ENCODE results near the gene CCND2. TPM values are rescaled to one million over a fixed set of nuclear protein-coding genes. Genes with fewer than 3 reads are reported as not detected.

Gene CCND2
- polyA plus RNA-seq, 3 donors: 3.6 to 6.8 (median 3.9) TPM

- Mint-ChIP-seq H3K27me3 (ENCODE audit: low read depth in 3 of 3) (peaks cover 0 to 2% (median 0%) of the 10 kb centered on the region in 3 donors), H3K4me1 (peaks cover 6% of the 10 kb centered on the region), H3K36me3 (peaks cover 14 to 19% of the 10 kb centered on the region in 2 donors), H3K9me3 (peaks cover 0 to 3% (median 0%) of the 10 kb centered on the region in 7 donors), H3K27ac (peak overlapping the region in 1 of 7 donors; percentile 58), H3K4me3 (no peak overlapping the region)
- no peak overlapping the region for H3K4me3 ChIP-seq (replicated peaks in 1 of 3; ENCODE audit: low read depth in 2 of 3, low read length in 3 of 3)
- H3K9ac ChIP-seq (ENCODE audit: insufficient read depth, low read length, poor library complexity, severe bottlenecking): no peak overlapping the region
- H2AFZ ChIP-seq (ENCODE audit: insufficient read depth, low read depth, low read length, poor library complexity, severe bottlenecking): no peak overlapping the region
- H3K79me2 ChIP-seq (ENCODE audit: insufficient read depth, low read length): no peaks in the 10 kb centered on the region
- peaks cover 0 to 7% of the 10 kb centered on the region in 2 donors for H3K4me1 ChIP-seq (ENCODE audit: control insufficient read depth in 1 of 2, insufficient read depth in 2 of 2, low read length in 2 of 2)
- H3K36me3 ChIP-seq (replicated peaks in 1 of 2; ENCODE audit: control insufficient read depth in 1 of 2, insufficient read depth in 2 of 2, low read length in 2 of 2): peaks cover 3 to 25% of the 10 kb centered on the region in 2 donors
- H3K27ac ChIP-seq (ENCODE audit: low read depth in 1 of 2, low read length in 2 of 2): no peak overlapping the region
- no peaks in the 10 kb centered on the region for H3K9me3 ChIP-seq (replicated peaks in 1 of 2; ENCODE audit: control insufficient read depth in 1 of 2, insufficient read depth in 1 of 2, low read length in 2 of 2)
- H3K4me2 ChIP-seq (replicated peaks; ENCODE audit: extremely low read depth, low read length, poor library complexity, severe bottlenecking): peak overlapping the region; percentile 16
- H3K27me3 ChIP-seq (ENCODE audit: control insufficient read depth in 2 of 2, insufficient read depth in 2 of 2, low read length in 2 of 2): no peaks in the 10 kb centered on the region
- intact Hi-C loops (cut with micrococcal nuclease): loop anchor here in 1 of 2 donors (10.0 kb wide), 1 partner anchor 216 kb away; no protein-coding TSS in a partner anchor
- 95% methylated on average over 10 of the region's 14 CpGs for WGBS (ENCODE audit: insufficient coverage)
- no peak for DNase-seq
- no peaks in the 10 kb centered on the region for H4K20me1 ChIP-seq (ENCODE audit: insufficient read depth, low read length)
- TF ChIP-seq CTCF (IDR thresholded peaks at IDR 0.05): no peak
Observed at GRCh38 chr12:4308334-4308950, 34.9 kb downstream of the CCND2 start.

- no peak overlapping the region for H3K27ac ChIP-seq (ENCODE audit: low read depth in 1 of 2, low read length in 2 of 2)
- H3K79me2 ChIP-seq (ENCODE audit: insufficient read depth, low read length): no peaks in the 10 kb centered on the region
- TF ChIP-seq CTCF (IDR thresholded peaks at IDR 0.05): no peak
- no peak for DNase-seq
- no peaks in the 10 kb centered on the region for H3K9me3 ChIP-seq (replicated peaks in 1 of 2; ENCODE audit: control insufficient read depth in 1 of 2, insufficient read depth in 1 of 2, low read length in 2 of 2)
- H3K9me3 Mint-ChIP-seq: peaks cover 0 to 3% (median 0%) of the 10 kb centered on the region in 7 donors
- 100% methylated on average over 1 of the region's 5 CpGs for WGBS (ENCODE audit: insufficient coverage)
- peaks cover 6% of the 10 kb centered on the region for H3K4me1 Mint-ChIP-seq
- peaks cover 0 to 3% of the 10 kb centered on the region in 2 donors for H3K36me3 Mint-ChIP-seq
- H4K20me1 ChIP-seq (ENCODE audit: insufficient read depth, low read length): no peaks in the 10 kb centered on the region
- no peak overlapping the region for H3K27ac Mint-ChIP-seq
- H3K36me3 ChIP-seq (replicated peaks in 1 of 2; ENCODE audit: control insufficient read depth in 1 of 2, insufficient read depth in 2 of 2, low read length in 2 of 2): no peaks in the 10 kb centered on the region
- H3K4me1 ChIP-seq (ENCODE audit: control insufficient read depth in 1 of 2, insufficient read depth in 2 of 2, low read length in 2 of 2): peaks cover 0 to 7% of the 10 kb centered on the region in 2 donors
- intact Hi-C loops (cut with micrococcal nuclease): no loop called here
- H2AFZ ChIP-seq (ENCODE audit: insufficient read depth, low read depth, low read length, poor library complexity, severe bottlenecking): no peak overlapping the region
- H3K27me3 Mint-ChIP-seq (ENCODE audit: low read depth in 3 of 3): peaks cover 0 to 1% (median 0%) of the 10 kb centered on the region in 3 donors
- H3K4me3 Mint-ChIP-seq: no peak overlapping the region
- H3K27me3 ChIP-seq (ENCODE audit: control insufficient read depth in 2 of 2, insufficient read depth in 2 of 2, low read length in 2 of 2): no peaks in the 10 kb centered on the region
- H3K4me3 ChIP-seq (replicated peaks in 1 of 3; ENCODE audit: low read depth in 2 of 3, low read length in 3 of 3): no peak overlapping the region
- no peak overlapping the region for H3K4me2 ChIP-seq (replicated peaks; ENCODE audit: extremely low read depth, low read length, poor library complexity, severe bottlenecking)
- H3K9ac ChIP-seq (ENCODE audit: insufficient read depth, low read length, poor library complexity, severe bottlenecking): no peak overlapping the region
Observed at GRCh38 chr12:4311776-4312175, 38.2 kb downstream of the CCND2 start.
